CD4-positive, alpha-beta T cell treated with Interleukin-15 for 4 hours (primary cell): ENCODE results near the gene FAM171A1.
A peak's percentile ranks its signal among the peaks of the same experiment; 100 is the strongest.

Experiments used
- DNase-seq: peaks from one replicate; pipeline ENCODE4 v3.0.0-alpha.2; 2020; ENCODE audit warnings: low spot score

Gene FAM171A1

GRCh38 chr10:15168786-15169554 is 202.1 kb downstream of the FAM171A1 start:
- peak; percentile 95 for DNase-seq

GRCh38 chr10:15168291-15168785 is 202.8 kb downstream of the FAM171A1 start, which contains the start of gene NMT2:
NMT2 (minus strand) TSS chr10:15168693; CDS start chr10:15168612, 81 bp downstream.
- DNase-seq: no peak

- peak; percentile 52 for DNase-seq
Measured at GRCh38 chr10:15167411-15168290, 203.4 kb downstream of the FAM171A1 start.

GRCh38 chr10:15166325-15166724 is 204.8 kb downstream of the FAM171A1 start:
- no peak for DNase-seq

GRCh38 chr10:15163253-15163828 is 207.7 kb downstream of the FAM171A1 start:
- no peak for DNase-seq
